GM18868 (cell line): ENCODE results near the gene TNXB.

Source experiments
- ATAC-seq: cut with Tn5 transposase; IDR thresholded peaks from one replicate; pipeline ENCODE4 v1.9.1; 2021; ENCODE audit warnings: mild to moderate bottlenecking, moderate library complexity; ENCODE audit not compliant: unreplicated experiment

Gene TNXB

GRCh38 chr6:32140420-32141046, 31.4 kb upstream of the TNXB start:
- ATAC-seq, result no peak

- ATAC-seq, result no peak
Measured at GRCh38 chr6:32139590-32139989, 30.5 kb upstream of the TNXB start.

GRCh38 chr6:32137454-32137853, 28.3 kb upstream of the TNXB start:
- no peak for ATAC-seq

GRCh38 chr6:32133786-32134185, 24.6 kb upstream of the TNXB start:
- ATAC-seq, result no peak

GRCh38 chr6:32132110-32132509, 23.0 kb upstream of the TNXB start:
- ATAC-seq, result no peak

- ATAC-seq, result no peak
Measured at GRCh38 chr6:32131439-32131948, 22.4 kb upstream of the TNXB start.

GRCh38 chr6:32129297-32130088, 20.4 kb upstream of the TNXB start:
- ATAC-seq, result no peak

- no peak for ATAC-seq
Measured at GRCh38 chr6:32128751-32129296, 19.7 kb upstream of the TNXB start.

- ATAC-seq, result peak; percentile 86
Measured at GRCh38 chr6:32127717-32128592, 18.8 kb upstream of the TNXB start, which contains the start of gene ATF6B. TSS of gene ATF6B (minus strand) at chr6:32128246. CDS start at chr6:32128207, 39 bp downstream.

- no peak for ATAC-seq
Measured at GRCh38 chr6:32127409-32127716, 18.2 kb upstream of the TNXB start.

GRCh38 chr6:32126880-32127279, 17.7 kb upstream of the TNXB start:
- ATAC-seq, result no peak

GRCh38 chr6:32123681-32124080, 14.5 kb upstream of the TNXB start:
- ATAC-seq, result no peak

- no peak for ATAC-seq
Measured at GRCh38 chr6:32120573-32121059, 11.5 kb upstream of the TNXB start.

GRCh38 chr6:32118782-32119628, 9.9 kb upstream of the TNXB start:
- ATAC-seq, result no peak

GRCh38 chr6:32117461-32117860, 8.3 kb upstream of the TNXB start:
- no peak for ATAC-seq

GRCh38 chr6:32116674-32117073, 7.5 kb upstream of the TNXB start:
- no peak for ATAC-seq

GRCh38 chr6:32115623-32116022, 6.5 kb upstream of the TNXB start:
- ATAC-seq, result no peak

GRCh38 chr6:32114796-32115195, 5.7 kb upstream of the TNXB start:
- no peak for ATAC-seq

GRCh38 chr6:32113386-32114352, 4.5 kb upstream of the TNXB start:
- no peak for ATAC-seq
